ENCODE data around the gene SLC10A3.

SLC10A3 gene

DNA sequence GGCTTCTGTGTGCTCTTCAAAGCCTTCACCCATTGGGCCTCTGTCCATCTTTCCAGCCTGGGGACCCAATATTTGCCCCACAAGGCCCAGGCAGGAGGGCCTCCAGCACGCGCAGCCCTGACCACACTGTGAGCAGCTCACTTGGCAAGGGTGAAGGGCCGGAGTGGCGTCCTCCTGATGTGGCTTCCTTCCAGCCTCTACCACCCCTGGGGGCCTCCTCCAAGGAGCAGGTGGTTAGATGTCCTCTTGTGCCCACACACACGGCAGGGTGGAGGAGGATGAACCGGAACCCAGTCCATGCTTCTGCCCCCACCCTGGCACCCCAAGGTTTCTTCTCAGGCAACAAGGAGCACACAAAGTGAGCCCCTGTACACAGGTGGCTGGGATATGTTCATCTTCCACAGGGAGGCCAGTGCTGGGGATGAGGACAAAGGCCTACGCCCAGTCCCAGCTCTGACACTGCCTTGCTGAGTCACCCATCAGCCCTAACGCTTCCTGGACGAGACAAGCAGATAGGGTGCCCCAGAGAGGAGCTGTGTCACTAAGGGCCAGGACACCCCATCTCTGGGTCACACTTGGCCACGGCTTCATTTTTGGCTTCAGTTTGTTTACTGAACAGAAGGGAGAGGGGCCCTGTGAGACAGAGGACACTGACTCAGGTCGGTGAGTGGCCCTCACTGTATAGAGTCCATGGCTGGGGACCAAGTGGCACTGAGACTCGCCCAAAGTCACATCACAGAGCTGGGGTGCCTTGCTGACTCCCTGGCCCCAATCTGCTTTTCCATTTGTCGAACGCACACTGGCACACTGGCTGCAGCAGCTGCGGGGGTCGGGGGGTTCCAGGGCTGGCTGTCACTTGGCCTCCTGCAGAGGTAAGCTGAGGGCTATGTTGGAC is 5.9 kb downstream of the SLC10A3 start:
- DNase-seq (ENCODE audit: low read depth in 2 of 2): no peak

DNA sequence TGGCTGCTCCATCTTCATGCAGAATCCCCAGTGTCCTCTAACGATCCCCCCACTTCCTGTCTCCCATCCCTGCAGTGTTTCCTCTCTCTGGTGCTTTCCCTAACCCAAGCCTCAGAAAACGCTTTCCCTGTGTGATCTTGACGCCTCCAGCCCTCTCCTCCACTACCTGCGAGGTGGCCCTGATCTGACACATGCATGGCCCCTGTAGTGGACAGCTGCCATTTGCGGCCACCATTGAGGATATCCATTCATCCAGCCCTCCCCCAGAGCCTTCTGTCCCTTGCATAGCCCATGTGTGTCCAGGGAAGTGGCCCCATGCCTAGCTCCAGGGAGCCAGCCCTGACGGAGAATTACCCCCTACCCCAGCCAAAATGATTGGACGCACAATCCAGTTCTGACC is 7.1 kb downstream of the SLC10A3 start:
- DNase-seq (ENCODE audit: low read depth in 2 of 2): no peak

DNA sequence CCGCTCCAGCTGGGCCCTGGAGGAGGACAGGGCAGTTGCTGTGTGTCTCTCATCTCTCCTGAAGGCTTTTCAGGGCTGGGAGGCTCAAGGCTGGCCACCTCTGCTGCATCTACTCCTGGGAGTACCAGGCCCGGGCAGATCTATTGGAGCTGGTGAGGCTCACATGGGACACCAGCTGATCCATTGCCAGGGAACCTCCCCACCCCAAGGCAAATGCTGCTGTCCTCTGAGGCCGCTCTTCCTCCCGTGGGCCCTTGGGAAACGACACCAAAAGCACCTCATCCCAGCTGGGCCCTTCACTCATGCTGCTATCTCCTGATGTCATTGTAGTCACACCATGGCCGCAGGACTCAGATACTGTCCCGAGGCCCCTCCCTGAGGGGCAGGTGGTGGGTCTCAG is 7.6 kb downstream of the SLC10A3 start:
- no peak for DNase-seq (ENCODE audit: low read depth in 2 of 2)

DNA sequence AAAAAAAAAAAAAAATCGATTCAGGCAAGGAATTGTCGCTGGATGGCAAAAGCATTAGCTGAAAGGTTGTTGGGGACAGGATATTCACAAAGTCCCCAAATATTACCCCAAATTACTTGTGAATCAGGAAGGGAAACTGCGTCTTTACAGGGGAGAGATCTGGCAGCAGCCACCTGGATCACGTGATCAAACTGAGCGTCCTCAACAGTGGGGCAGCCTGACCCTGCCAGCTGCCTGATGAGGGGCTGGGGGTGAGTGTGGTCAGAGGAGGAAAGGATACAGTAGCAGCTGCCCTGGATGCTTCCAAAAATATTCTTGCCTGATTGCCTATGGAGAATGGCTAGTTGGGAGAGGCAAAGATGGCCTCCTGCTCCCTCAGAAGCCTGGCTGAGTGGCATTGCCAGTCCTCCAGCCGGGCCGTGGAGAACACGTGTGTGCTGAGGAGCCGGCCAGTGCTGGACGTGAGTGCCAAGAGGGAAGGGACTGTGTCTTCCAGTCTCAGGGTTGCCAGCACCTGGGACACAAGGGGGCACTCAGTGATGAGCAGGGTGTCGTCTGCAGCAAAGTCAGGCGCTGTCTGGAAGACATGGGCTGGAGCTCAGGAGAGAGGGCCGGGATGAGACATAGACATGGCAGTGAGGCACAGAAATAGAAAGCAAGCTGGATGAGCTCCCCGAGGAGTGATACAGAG is 8.4 kb downstream of the SLC10A3 start:
- DNase-seq (ENCODE audit: low read depth in 2 of 2): no peak

DNA sequence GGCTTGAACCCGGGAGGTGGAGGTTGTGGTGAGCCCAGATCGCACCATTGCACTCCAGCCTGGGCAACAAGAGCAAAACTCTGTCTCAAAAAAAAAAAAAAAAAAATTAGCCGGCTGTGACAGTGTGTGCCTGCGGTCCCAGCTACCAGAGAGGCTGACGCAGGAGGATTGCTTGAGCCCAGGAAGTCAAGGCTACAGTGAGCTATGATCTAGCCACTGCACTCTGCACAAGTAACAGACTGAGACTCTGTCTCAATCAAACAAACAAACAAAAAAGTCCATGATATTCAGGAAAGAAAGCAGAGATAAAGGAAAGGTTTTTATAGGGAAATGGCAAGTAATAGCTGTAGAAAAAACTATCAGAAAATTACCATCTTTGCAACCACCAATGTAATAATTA is 9.2 kb downstream of the SLC10A3 start:
- DNase-seq (ENCODE audit: low read depth in 2 of 2): no peak

DNA sequence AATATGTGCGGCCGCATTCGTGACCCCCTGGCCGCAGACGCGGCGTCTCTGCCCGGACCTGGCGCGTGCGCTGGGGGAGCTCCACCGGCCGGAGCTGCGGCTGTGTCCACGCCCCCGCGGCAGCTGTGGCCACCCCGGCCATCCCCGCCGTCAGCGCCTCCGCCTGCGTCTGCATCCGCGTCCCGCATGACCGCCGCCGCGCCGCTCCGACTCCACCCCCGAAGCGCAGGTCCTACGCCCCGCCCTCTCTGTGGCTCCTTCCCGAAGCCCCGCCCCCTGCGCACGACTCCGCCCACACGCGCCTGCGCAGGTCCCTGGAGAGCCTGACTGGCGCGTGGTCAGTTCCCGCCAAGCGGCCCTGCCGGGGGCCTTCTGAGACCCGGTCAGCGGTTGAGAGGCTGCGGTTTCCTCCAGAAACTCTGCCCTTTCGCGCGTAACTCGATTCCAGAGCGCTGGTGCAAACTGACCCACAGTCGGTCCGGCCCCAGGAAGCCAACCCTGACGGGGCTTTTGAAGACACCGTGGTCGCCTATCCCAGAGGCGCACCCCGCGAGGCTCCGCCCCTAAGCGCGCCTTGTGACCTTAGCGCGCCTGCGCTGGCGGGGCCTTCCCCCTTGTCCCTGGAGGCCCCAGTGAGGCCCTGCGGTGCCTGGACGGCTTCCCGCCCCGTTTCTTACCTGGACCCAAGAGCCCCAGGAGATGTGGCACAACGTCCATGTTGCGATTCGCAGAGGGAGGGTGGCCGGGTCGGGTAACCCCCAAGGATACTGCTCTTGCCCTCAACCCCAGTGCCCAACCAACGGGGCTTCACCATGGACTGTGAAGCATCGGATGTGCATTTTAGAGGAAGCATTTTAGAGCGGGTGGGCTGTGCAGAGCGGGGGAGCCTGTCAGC is 11.5 kb downstream of the SLC10A3 start, which contains the start of gene LAGE3:
Gene LAGE3, minus strand, starts transcription at position 554 of the 895 bp plus-strand sequence. Its CDS starts 366 bp downstream, at position 188.
- DNase-seq (ENCODE audit: low read depth in 2 of 2): peak; percentile 82 to 87

DNA sequence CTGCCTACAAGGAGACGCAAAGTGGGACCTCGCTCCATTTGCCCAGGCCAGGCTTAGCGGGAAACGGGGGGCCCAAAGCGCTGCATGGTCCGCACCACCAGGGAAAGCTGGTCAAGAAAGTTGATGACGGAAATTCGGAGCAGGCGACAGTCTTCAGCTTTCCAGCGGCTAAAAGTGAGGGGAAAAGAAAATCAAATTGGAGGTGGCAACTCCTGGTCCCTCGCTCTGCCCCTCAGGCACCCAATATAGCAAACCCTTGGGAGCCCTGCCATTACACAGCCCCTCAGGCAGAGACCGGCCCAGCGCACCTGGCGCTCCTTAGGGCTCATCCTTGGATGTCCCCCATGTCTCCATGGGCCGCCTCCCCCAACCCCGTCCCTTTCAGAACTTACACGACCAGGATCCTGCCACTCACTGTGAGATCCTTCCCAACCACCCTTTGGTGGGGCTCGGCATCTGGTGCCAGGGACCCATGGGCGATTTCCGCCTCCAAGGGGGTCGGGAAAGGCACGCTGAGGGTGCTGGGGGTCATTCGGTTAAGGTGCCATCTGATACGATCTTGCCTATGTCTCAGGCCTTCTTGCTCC is 12.4 kb downstream of the SLC10A3 start:
- DNase-seq (ENCODE audit: low read depth in 2 of 2): no peak

DNA sequence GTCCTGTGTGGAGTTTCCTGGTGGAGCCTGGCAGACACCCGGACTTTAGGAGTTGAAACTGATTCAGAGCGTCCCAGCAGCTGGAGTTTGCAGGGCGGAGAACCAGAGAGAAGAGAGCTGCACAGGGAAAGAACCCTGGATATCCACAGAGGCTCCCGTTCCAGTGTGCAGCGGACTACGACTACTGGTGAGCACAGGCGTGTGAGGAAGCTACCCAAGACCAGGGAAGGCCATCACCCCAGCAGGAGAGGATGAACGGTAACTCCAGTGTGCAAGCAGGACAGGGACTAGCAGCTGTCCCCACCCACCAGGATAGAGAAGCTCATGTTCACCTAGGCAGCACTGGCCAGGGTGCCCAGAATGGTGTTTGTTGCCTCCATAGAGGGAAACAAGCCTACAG is 13.6 kb downstream of the SLC10A3 start:
- no peak for DNase-seq (ENCODE audit: low read depth in 2 of 2)

DNA sequence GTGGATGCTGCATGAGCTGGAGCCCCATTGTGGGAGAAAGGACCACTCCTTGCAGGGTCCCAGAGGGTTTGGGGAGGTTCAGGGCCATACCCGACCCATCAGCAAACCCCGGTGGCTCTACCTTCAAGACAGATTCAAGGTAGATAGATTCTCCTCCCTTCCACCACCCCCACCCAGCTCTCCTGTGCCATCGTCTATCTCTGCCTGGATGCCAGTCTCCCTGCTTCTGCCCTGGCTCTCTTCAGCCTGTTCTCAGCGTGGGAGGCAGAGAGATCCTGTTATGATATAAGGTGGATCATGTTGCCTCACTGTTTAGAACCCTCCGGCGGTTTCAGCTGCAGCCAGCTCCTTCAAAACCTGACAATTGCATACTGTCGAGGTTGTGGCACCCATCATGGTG is 16.7 kb downstream of the SLC10A3 start:
- DNase-seq (ENCODE audit: low read depth in 2 of 2): no peak

DNA sequence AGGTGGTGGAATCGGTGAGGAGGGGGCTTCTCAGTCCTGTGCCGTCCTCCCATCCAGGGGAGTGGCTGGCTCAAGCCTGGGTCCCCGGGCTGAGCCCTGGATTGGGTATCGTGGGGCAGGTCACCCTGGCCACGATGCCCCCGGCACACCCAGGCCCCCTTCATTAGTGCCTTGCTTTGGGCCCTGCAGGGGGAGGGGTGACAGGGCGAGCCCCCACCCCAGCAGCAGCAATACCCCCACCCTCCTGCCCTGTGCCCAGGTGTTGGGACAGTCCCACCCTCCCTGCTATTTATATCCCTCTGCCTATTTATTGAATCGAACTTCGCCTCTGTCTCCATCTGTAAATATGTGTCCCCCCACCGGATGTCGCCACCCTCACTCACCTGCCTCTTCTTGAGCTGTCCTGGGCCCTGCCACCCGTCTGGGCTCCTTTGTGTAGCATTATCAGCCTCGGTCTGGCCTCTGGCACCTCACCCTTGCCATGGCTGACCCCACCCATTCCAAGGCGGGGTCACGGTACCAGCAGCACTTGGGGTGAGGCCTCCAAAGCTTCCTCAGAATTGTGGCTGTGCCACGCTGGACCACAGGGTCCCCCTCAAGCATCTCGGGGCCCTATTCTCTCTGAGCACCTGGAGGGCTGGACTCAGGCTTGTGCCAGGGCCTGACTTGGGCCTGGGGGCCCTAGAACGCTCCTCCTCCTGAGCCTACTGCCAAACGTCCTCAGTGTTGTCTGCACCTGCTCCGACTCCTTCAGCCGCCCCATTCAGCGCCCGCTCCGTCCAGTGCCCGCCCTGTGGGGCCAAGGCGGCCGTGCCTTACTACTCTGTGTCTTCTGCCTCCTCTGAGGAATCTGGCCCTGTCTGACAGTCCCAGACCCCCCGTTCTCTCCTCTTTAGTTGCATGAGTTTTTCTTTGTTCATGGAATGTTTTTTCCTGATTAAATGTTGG is 17.5 kb downstream of the SLC10A3 start:
- no peak for DNase-seq (ENCODE audit: low read depth in 2 of 2)

DNA sequence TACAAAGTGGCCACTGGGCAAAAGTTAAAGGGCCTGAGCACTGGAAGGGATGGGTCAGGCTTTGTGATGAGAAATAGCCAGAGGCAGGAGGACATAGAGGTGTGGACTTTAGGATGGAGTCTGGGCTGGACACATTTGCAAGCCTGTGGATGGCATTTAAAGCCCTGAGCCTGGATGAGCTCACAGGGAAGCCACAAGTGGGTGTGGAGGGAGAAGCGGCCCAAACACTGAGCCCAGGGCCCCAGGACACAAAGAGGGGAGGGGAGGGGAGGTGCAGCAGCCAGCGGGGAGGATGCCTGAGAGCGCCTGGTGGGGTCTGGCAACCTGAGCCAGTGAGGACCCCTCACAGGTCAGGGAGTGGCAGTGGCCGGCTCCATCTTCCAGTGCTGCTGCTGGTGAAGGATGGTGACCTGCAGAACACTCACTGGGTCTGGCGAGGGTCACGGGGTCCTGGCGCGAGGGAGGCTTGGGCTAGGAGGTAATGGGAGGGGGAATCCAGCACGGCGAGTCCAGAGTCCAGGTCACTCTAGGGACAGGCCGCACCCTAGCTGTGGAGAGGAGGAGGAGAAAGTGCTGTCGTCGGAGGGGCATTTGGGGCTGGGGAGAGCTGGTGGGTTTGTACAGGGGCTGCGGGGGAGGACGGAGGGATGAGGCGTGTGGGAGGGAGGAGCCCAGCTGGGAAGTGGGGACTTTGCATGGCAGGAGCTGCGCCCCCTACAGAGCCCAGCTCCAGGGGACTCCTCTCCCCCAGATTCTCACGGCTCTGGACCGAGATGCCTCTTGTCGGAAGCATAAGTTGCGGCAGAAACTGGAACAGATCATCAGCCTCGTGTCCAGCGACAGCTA is 18.4 kb downstream of the SLC10A3 start:
- DNase-seq (ENCODE audit: low read depth in 2 of 2): no peak

DNA sequence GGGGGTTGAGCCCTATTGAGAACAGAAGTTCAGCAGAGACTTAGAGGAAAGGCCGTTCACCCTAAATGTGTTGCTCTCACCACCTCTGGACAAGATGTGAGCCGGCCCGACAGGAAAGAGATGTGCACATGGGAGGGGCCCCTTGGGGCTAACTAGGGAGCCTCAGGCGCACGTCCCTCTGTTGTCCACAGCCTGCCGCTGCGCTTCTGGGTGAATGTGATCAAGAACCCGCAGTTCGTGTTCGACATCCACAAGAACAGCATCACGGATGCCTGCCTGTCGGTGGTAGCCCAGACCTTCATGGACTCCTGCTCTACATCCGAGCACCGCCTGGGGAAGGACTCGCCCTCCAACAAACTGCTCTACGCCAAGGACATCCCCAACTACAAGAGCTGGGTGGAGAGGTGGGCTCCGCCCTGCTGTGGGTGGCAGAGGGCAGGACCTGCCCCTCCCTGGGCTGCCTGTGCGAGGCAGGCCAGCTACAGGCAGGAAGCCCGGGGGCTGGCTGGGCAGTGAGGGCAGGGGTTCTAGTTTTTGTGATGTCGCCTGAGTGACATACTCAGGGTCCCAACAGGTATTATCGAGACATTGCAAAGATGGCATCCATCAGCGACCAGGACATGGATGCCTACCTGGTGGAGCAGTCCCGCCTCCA is 19.4 kb downstream of the SLC10A3 start:
- DNase-seq (ENCODE audit: low read depth in 2 of 2): no peak

DNA sequence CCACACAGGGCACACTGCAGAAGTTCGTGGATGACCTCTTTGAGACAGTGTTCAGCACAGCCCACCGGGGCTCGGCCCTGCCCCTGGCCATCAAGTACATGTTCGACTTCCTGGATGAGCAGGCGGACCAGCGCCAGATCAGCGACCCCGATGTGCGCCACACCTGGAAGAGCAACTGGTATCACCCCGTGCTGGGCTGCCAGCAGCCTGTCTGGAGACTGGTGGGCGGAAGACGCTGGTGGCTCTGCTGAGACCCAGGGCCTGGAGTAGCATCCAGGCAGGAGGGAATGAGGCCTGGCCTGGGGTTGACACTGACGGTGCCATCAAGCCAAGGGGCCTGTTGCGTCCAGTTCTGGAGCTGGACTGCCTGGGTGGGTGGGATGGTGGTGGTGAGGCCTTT is 20.0 kb downstream of the SLC10A3 start:
- DNase-seq (ENCODE audit: low read depth in 2 of 2): no peak

DNA sequence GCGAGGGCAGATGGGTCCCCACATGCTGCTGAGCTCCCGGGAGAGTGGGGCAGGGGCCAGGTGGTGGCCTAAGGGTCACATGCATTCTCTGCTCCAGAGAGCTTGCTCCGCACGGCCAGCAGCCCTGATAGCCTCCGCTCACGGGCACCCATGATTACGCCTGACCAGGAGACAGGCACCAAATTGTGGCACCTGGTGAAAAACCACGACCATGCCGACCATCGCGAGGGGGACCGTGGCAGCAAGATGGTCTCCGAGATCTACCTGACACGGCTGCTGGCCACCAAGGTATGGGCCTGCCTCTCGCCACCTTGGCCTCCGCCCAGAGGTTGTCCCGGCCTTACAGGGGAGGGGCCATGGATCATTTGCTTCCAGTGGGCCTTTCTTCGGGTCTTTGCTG is 20.5 kb downstream of the SLC10A3 start:
- DNase-seq (ENCODE audit: low read depth in 2 of 2): no peak

DNA sequence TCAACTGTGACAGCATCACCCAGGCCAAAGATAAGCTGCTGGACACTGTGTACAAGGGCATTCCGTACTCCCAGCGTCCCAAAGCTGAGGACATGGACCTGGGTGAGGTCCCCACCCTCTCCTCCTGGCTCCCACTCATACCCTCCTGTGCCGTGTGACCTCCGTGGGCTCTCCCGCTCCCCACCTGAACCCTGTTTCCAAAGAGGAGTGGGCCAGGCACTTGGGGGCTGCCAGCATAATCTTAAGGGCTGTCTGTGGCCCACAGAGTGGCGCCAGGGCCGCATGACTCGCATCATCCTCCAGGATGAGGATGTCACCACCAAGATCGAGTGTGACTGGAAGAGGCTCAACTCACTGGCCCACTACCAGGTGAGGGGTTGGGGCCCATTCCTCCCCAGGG is 21.3 kb downstream of the SLC10A3 start:
- no peak for DNase-seq (ENCODE audit: low read depth in 2 of 2)

DNA sequence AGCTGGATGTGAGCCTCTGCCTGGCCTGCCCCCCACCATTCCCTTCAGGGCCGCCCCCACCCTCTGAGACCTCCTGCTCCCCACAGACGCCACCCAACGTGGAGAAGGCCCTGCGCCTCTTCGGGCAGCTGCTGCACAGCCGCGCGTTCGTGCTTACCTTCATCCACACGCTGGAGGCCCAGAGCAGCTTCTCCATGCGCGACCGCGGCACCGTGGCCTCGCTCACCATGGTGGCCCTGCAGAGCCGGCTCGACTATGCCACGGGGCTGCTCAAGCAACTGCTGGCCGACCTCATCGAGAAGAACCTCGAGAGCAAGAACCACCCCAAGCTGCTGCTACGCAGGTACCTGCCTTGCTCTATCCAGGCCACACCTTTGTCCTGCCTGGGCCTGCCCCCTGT is 22.2 kb downstream of the SLC10A3 start:
- DNase-seq (ENCODE audit: low read depth in 2 of 2): no peak

DNA sequence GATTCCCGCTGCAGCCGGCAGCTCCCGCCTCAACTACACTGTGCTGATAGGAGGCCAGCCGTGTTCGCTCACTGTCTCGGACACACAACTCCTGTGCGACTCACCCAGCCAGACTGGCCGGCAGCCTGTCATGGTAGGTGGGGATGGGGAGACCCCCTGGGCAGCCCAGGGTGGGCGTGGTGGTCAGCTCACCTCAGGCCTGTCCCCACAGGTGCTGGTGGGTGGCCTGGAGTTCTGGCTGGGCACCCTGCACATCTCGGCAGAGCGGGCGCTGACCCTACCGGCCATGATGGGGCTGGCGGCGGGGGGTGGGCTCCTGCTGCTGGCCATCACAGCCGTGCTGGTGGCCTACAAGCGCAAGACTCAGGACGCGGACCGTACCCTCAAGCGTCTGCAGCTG is 22.9 kb downstream of the SLC10A3 start:
- no peak for DNase-seq (ENCODE audit: low read depth in 2 of 2)

DNA sequence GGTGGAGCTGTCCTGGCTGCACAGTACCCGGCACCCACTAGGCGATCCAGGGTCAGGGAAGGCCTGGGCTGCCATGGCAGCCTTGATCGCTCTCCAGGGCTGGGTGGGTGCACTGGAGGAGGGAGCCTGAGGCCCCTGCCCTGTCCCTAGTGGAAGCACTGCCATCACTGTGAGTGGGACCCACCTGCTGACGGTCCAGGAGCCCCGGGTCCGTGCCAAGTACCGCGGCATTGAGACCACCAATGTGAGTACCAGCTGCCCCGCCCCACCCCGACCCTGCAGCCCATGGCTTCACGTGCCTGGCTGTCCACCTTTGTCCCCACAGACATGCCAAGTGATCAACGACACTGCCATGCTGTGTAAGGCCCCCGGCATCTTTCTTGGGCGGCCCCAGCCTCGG is 23.5 kb downstream of the SLC10A3 start:
- DNase-seq (ENCODE audit: low read depth in 2 of 2): no peak

DNA sequence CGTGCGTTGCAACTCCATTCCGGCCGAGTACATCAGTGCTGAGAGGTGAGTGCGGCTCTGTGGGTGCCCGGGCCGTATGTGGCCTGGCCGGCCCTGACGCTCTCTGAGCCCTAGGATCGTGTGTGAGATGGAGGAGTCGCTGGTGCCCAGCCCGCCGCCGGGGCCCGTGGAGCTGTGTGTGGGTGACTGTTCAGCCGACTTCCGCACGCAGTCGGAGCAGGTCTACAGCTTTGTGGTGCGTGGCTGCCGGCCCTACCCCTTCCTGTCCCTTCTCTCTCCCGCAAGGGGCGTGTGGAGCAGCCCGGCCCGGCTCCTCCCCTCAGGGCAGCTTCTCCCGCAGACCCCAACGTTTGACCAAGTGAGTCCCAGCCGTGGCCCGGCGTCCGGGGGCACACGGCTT is 24.4 kb downstream of the SLC10A3 start:
- DNase-seq (ENCODE audit: low read depth in 2 of 2): no peak

Data from stimulated activated CD8-positive, alpha-beta memory T cell treated with anti-CD3 and anti-CD28 coated beads, Interleukin-7, amount 100 ng/mL, for 4 hours (primary cell).